ENCODE results near the gene TNFRSF21.

Gene TNFRSF21

DNA sequence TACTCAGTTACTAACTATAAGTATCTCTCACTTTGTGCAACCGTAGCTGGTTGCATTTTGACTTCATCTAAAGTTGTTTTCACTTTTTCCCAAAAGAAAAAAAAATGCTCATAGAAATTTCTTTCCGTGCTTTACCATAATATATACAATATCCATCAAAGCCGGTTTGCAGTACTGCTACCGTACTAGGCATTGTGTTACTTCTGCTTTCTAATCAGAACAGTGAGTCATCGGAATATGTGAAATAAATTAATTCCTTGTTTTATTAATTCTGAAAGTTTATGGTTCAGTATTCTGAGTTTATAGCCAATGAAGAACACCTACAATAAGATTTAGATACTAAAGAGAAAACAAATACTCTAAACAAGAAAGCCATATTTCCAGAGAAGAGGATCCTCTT is 72.5 kb downstream of the TNFRSF21 start:
- TF ChIP-seq, protein P1, sequence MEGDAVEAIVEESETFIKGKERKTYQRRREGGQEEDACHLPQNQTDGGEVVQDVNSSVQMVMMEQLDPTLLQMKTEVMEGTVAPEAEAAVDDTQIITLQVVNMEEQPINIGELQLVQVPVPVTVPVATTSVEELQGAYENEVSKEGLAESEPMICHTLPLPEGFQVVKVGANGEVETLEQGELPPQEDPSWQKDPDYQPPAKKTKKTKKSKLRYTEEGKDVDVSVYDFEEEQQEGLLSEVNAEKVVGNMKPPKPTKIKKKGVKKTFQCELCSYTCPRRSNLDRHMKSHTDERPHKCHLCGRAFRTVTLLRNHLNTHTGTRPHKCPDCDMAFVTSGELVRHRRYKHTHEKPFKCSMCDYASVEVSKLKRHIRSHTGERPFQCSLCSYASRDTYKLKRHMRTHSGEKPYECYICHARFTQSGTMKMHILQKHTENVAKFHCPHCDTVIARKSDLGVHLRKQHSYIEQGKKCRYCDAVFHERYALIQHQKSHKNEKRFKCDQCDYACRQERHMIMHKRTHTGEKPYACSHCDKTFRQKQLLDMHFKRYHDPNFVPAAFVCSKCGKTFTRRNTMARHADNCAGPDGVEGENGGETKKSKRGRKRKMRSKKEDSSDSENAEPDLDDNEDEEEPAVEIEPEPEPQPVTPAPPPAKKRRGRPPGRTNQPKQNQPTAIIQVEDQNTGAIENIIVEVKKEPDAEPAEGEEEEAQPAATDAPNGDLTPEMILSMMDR (IDR thresholded peaks at IDR 0.05) = no peak

DNA sequence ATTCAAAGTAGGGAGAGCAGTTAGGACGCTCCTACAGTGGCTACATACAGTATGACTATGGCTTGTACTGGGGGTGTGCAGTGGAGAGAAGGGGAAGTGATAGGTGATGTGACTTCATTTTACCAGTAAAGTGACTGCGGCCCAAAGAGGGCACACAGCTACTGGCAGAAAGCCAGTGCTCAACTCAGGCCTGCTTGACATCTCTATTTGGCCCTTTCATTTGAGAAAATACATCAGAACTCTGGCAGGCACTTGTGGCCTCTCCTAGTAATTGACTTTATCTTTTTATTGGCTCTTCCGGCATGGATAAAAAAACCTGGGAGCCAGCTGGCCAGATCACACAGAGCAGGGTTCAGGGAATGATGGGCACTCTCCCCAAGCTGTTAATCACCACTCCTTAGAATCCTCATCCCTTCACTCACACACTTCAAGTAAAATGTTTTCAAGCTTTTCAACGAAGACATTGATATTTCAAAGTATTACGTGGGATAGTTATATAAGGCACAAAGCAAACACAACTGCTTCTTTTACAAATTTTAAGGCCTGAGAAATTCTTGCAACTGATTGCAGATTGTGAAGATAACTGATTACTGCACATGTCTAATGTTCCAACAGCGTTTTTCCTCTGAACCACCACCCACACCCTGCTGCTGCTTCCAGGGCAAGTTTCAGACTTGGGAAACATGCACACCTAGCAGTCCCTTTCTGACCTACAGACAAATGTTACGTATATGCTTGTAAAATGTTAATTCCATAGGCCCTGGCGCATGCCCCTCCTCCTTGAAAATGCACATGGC is 73.5 kb downstream of the TNFRSF21 start:
- TF ChIP-seq, protein P1 (IDR thresholded peaks at IDR 0.05) = no peak

DNA sequence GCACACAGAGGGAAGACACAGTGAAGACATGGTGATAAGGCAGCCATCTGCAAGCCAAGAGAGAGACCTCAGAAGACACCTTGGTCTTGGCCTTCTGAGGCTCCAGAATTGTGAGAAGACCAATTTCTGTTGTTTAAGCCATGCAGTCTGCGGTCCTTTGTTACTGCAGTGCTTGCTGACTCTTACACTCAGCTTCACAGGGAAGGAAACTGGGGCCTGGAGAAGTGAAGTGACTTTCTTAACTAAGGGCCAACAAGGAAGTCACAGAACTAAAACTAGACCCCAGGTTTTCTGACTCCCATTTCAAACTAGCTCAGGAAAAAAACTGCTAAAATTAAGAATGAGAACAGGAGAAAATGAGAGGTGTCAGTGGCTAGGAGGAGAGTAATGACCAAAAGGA is 74.3 kb downstream of the TNFRSF21 start:
- TF ChIP-seq, protein P1 (IDR thresholded peaks at IDR 0.05) = no peak

DNA sequence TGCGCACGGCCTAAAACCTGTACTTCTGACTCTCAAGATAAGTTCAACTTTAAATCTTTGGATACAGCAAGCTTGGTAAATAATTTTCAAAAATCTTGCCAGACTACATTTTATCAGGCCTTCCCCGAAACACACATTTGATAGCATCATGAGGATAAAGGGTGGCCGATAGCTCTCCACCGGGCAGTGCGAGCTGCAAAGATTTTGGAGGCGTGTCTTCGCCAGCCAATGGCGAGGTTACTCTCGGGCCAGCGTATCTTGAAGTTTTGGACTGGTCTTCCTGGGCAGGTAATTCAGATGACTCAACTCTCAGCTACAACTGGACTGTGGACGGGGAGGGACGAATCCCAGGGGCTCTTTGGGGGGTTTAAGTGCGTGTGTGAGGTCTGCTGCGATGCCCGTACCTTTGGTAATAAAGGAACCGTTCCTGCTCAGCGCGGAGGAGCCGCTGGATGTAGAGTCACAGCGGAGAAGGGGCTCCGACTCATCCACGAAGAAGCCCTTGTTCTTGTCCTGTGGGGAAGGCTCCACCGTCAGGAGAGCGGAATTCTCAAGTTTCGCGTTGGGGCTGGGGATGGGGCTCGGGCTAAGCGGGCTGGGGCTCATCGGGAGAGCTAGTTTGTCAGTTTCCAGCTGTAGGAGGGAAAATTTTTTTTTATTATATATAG is 75.3 kb downstream of the TNFRSF21 start:
- TF ChIP-seq, protein P1 (IDR thresholded peaks at IDR 0.05) = no peak

DNA sequence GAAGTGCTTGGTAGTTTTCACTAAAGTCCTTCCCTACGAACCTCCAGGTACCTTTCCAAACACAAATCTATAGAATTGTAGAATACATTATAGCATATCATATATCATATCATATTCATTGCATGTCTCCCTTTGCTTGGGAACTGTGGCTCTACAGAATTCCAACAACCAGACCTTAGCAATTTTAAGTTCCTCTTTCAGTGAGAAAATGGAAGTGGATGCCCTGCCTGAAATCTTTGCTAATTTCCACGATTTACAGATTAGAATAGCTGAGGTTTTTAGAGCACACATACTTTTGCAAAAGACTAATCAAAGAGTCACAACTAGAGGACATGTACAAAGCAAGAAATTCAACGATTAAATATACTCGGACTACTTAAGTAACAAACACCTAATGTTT is 78.6 kb downstream of the TNFRSF21 start:
- TF ChIP-seq, protein P1 (IDR thresholded peaks at IDR 0.05) = no peak

DNA sequence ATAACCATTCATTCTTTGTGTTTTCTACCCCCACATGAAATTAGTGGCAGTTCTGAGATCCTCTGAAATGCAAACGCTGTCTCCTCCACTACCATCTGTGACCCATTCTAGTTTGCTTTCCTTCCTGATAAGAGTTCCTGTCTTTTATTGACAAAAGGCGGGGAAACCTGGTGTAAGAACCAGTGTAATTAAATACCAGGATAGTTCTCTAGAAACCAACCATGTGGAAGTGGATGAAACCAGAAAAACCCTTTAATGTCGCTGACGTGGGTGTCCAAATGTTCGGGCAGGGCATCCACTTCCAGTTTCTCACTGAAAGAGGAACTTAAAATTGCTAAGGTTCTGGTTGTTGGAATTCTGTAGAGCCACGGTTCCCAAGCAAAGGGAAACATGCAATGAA is 79.1 kb downstream of the TNFRSF21 start:
- TF ChIP-seq, protein P1 (IDR thresholded peaks at IDR 0.05) = no peak

DNA sequence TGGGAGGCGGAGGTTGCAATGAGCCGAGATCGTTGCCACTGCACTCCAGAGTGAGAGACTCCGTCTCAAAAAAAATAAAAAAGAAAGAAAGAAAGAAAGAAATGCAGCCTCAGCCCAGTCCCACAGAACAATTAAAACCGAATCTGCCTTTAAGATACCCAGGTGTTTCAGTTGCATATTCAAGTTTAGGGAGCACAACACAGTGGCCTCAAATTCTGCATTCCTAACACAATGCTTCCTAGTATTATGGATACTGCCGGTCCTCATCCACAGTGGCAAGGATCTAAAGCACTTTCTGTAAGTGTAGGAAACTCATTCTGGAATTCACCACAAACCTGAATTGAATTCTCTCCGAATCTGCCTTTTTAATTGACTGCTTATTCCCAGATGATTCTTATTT is 80.5 kb downstream of the TNFRSF21 start:
- TF ChIP-seq, protein P1 (IDR thresholded peaks at IDR 0.05) = no peak
